GM12891 (cell line): ENCODE measurements around the gene IL18R1.

Experiments
- POLR2A ChIP-seq: IDR thresholded peaks from 2 replicates; pipeline ENCODE4 v1.6.1; 2011; ENCODE audit warnings: low read depth, low read length, control low read depth
- POLR2AphosphoS5 ChIP-seq: IDR thresholded peaks from 2 replicates; pipeline ENCODE4 v1.6.1; 2011; ENCODE audit warnings: low read depth, low read length, control low read depth
- POU2F2 ChIP-seq: IDR thresholded peaks from 2 replicates; pipeline ENCODE4 v1.6.1; 2011; ENCODE audit warnings: low read depth, mild to moderate bottlenecking, control low read depth, low read length, moderate library complexity
- SPI1 ChIP-seq: IDR thresholded peaks from 2 replicates; pipeline ENCODE4 v1.6.1; 2011; ENCODE audit warnings: low read depth, low read length, control low read depth
- TAF1 ChIP-seq: IDR thresholded peaks from 2 replicates; pipeline ENCODE4 v1.6.1; 2011; ENCODE audit warnings: low read depth, low read length, control low read depth

DNA sequence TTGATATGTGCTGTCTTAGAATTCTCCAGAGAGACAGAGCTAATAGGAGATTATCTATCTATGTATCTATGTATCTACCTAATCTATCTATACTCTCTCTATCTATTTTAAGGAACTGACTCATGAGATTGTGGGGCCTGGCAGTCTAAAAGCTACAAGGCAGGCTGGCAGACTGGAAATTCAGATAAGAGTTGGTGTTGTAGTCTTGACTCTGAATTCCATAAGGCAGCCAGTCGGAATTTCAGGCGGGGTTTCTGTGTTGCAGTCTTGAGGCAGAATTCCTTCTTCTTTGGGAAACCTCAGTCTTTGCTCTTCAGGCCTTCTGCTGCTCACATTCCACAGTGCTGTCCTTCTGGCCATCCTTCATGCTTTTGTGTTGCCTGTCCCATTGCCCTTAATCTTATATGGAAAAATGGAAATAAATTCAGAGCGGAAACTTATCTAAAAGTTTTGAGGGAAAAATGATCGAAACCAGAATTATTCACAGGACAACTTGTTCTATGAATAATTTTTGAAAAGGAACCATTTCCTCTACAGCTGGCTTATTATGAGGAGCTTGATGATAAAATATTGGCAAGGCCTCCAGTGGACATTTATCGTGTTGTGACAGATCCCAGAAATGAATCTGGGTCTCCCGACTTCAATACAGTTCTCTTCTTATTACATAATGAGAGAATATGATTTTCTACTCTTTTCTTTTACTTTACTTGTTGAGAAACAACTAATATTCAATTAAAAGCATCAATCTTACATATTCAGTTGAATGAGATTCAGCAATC, 33.5 kb upstream of the IL18R1 start:
- TF ChIP-seq POLR2AphosphoS5 (no peak), TAF1 (no peak), POLR2A (no peak), SPI1 (no peak), POU2F2 (no peak)
